Measurements from ENCODE around the gene ST8SIA4. TPM values are rescaled to one million over a fixed set of nuclear protein-coding genes. Genes with fewer than 3 reads are reported as not detected.

The ST8SIA4 gene
- total and polyA plus RNA-seq, 4 donors: 10.0 to 22.8 (median 14.8) TPM

GRCh38 chr5:100834519-100834918 is 68.6 kb downstream of the ST8SIA4 start:
- H3K27me3 ChIP-seq (ENCODE audit: control insufficient read depth, insufficient read depth, low read length): no peaks in the 10 kb centered on the region

GRCh38 chr5:100832252-100833230 is 70.5 kb downstream of the ST8SIA4 start:
- no peaks in the 10 kb centered on the region for H3K27me3 ChIP-seq (ENCODE audit: control insufficient read depth, insufficient read depth, low read length)
- WGBS (ENCODE audit: insufficient coverage): 86% methylated on average over 1 of the region's 6 CpGs
- H3K9me3 ChIP-seq (ENCODE audit: control insufficient read depth, insufficient read depth, low read length): no peaks in the 10 kb centered on the region
- no peak overlapping the region for H3K27ac ChIP-seq (ENCODE audit: low read depth, low read length)
- no peaks in the 10 kb centered on the region for H3K36me3 ChIP-seq (ENCODE audit: control insufficient read depth, insufficient read depth, low read length)
- no peak for DNase-seq (ENCODE audit: low read depth in 4 of 6, low spot score in 6 of 6)
- H3K4me1 ChIP-seq (ENCODE audit: control insufficient read depth, insufficient read depth, low read length): no peaks in the 10 kb centered on the region
- H3K4me3 ChIP-seq (ENCODE audit: low read depth, low read length): no peak overlapping the region

More at GRCh38 chr5:100834519-100834918, 68.6 kb downstream of the ST8SIA4 start:
- Histone ChIP-seq H3K27ac (ENCODE audit: low read depth, low read length) (no peak overlapping the region), H3K4me3 (ENCODE audit: low read depth, low read length) (no peak overlapping the region), H3K4me1 (ENCODE audit: control insufficient read depth, insufficient read depth, low read length) (no peaks in the 10 kb centered on the region), H3K36me3 (ENCODE audit: control insufficient read depth, insufficient read depth, low read length) (no peaks in the 10 kb centered on the region), H3K9me3 (ENCODE audit: control insufficient read depth, insufficient read depth, low read length) (no peaks in the 10 kb centered on the region)
- DNase-seq (ENCODE audit: low read depth in 4 of 6, low spot score in 6 of 6): no peak
- WGBS (ENCODE audit: insufficient coverage): 91% methylated on average over 1 of the region's 2 CpGs

- DNase-seq (ENCODE audit: low read depth in 4 of 6, low spot score in 6 of 6): peak in 2 of 6 donors; percentile 10 to 38
- Histone ChIP-seq H3K9me3 (ENCODE audit: control insufficient read depth, insufficient read depth, low read length) (no peaks in the 10 kb centered on the region), H3K4me1 (ENCODE audit: control insufficient read depth, insufficient read depth, low read length) (no peaks in the 10 kb centered on the region), H3K36me3 (ENCODE audit: control insufficient read depth, insufficient read depth, low read length) (no peaks in the 10 kb centered on the region), H3K27ac (ENCODE audit: low read depth, low read length) (no peak overlapping the region), H3K27me3 (ENCODE audit: control insufficient read depth, insufficient read depth, low read length) (no peaks in the 10 kb centered on the region), H3K4me3 (ENCODE audit: low read depth, low read length) (no peak overlapping the region)
- 78% methylated on average over 4 of the region's 9 CpGs for WGBS (ENCODE audit: insufficient coverage)
Observed at GRCh38 chr5:100828898-100829356, 74.2 kb downstream of the ST8SIA4 start.

- H3K4me1 ChIP-seq (ENCODE audit: control insufficient read depth, insufficient read depth, low read length): no peaks in the 10 kb centered on the region
- no peak overlapping the region for H3K27ac ChIP-seq (ENCODE audit: low read depth, low read length)
- 65% methylated on average over 2 of the region's 7 CpGs for WGBS (ENCODE audit: insufficient coverage)
- no peaks in the 10 kb centered on the region for H3K9me3 ChIP-seq (ENCODE audit: control insufficient read depth, insufficient read depth, low read length)
- peak in 2 of 6 donors; percentile 13 to 35 for DNase-seq (ENCODE audit: low read depth in 4 of 6, low spot score in 6 of 6)
- no peaks in the 10 kb centered on the region for H3K36me3 ChIP-seq (ENCODE audit: control insufficient read depth, insufficient read depth, low read length)
- no peak overlapping the region for H3K4me3 ChIP-seq (ENCODE audit: low read depth, low read length)
- H3K27me3 ChIP-seq (ENCODE audit: control insufficient read depth, insufficient read depth, low read length): no peaks in the 10 kb centered on the region
Observed at GRCh38 chr5:100828071-100828897, 74.8 kb downstream of the ST8SIA4 start.

- Histone ChIP-seq H3K9me3 (ENCODE audit: control insufficient read depth, insufficient read depth, low read length) (no peaks in the 10 kb centered on the region), H3K27me3 (ENCODE audit: control insufficient read depth, insufficient read depth, low read length) (no peaks in the 10 kb centered on the region), H3K4me3 (ENCODE audit: low read depth, low read length) (no peak overlapping the region), H3K27ac (ENCODE audit: low read depth, low read length) (no peak overlapping the region), H3K4me1 (ENCODE audit: control insufficient read depth, insufficient read depth, low read length) (no peaks in the 10 kb centered on the region), H3K36me3 (ENCODE audit: control insufficient read depth, insufficient read depth, low read length) (no peaks in the 10 kb centered on the region)
- DNase-seq (ENCODE audit: low read depth in 4 of 6, low spot score in 6 of 6): peak in 2 of 6 donors; percentile 23 to 56
- 33% methylated on average over 2 of the region's 2 CpGs for WGBS (ENCODE audit: insufficient coverage)
Observed at GRCh38 chr5:100827481-100827889, 75.6 kb downstream of the ST8SIA4 start.

- 100% methylated on average over 1 of the region's 2 CpGs for WGBS (ENCODE audit: insufficient coverage)
- H3K9me3 ChIP-seq (ENCODE audit: control insufficient read depth, insufficient read depth, low read length): no peaks in the 10 kb centered on the region
- H3K4me1 ChIP-seq (ENCODE audit: control insufficient read depth, insufficient read depth, low read length): no peaks in the 10 kb centered on the region
- H3K36me3 ChIP-seq (ENCODE audit: control insufficient read depth, insufficient read depth, low read length): no peaks in the 10 kb centered on the region
- DNase-seq (ENCODE audit: low read depth in 4 of 6, low spot score in 6 of 6): peak in 1 of 6 donors; percentile 6
- no peak overlapping the region for H3K27ac ChIP-seq (ENCODE audit: low read depth, low read length)
- H3K4me3 ChIP-seq (ENCODE audit: low read depth, low read length): no peak overlapping the region
- H3K27me3 ChIP-seq (ENCODE audit: control insufficient read depth, insufficient read depth, low read length): no peaks in the 10 kb centered on the region
Observed at GRCh38 chr5:100826133-100826532, 76.9 kb downstream of the ST8SIA4 start.

GRCh38 chr5:100824635-100825034 is 78.4 kb downstream of the ST8SIA4 start:
- Histone ChIP-seq H3K27ac (ENCODE audit: low read depth, low read length) (no peak overlapping the region), H3K9me3 (ENCODE audit: control insufficient read depth, insufficient read depth, low read length) (no peaks in the 10 kb centered on the region), H3K36me3 (ENCODE audit: control insufficient read depth, insufficient read depth, low read length) (no peaks in the 10 kb centered on the region), H3K4me3 (ENCODE audit: low read depth, low read length) (no peak overlapping the region), H3K4me1 (ENCODE audit: control insufficient read depth, insufficient read depth, low read length) (no peaks in the 10 kb centered on the region), H3K27me3 (ENCODE audit: control insufficient read depth, insufficient read depth, low read length) (no peaks in the 10 kb centered on the region)
- DNase-seq (ENCODE audit: low read depth in 4 of 6, low spot score in 6 of 6): no peak

- DNase-seq (ENCODE audit: low read depth in 4 of 6, low spot score in 6 of 6): no peak
- no CpG with 5 or more reads among the region's 2 CpGs for WGBS (ENCODE audit: insufficient coverage)
- H3K27ac ChIP-seq (ENCODE audit: low read depth, low read length): no peak overlapping the region
Observed at GRCh38 chr5:100823812-100824211, 79.3 kb downstream of the ST8SIA4 start.

GRCh38 chr5:100821751-100822150 is 81.3 kb downstream of the ST8SIA4 start:
- no peak for DNase-seq (ENCODE audit: low read depth in 4 of 6, low spot score in 6 of 6)
- no peaks in the 10 kb centered on the region for H3K36me3 ChIP-seq (ENCODE audit: control insufficient read depth, insufficient read depth, low read length)
- H3K27ac ChIP-seq (ENCODE audit: low read depth, low read length): no peak overlapping the region
- no CpG with 5 or more reads among the region's 1 CpG for WGBS (ENCODE audit: insufficient coverage)
- H3K4me3 ChIP-seq (ENCODE audit: low read depth, low read length): no peak overlapping the region
- H3K4me1 ChIP-seq (ENCODE audit: control insufficient read depth, insufficient read depth, low read length): no peaks in the 10 kb centered on the region
- H3K9me3 ChIP-seq (ENCODE audit: control insufficient read depth, insufficient read depth, low read length): no peaks in the 10 kb centered on the region
- H3K27me3 ChIP-seq (ENCODE audit: control insufficient read depth, insufficient read depth, low read length): no peaks in the 10 kb centered on the region

More at GRCh38 chr5:100823812-100824211, 79.3 kb downstream of the ST8SIA4 start:
- H3K36me3 ChIP-seq (ENCODE audit: control insufficient read depth, insufficient read depth, low read length): no peaks in the 10 kb centered on the region
- H3K4me1 ChIP-seq (ENCODE audit: control insufficient read depth, insufficient read depth, low read length): no peaks in the 10 kb centered on the region
- no peaks in the 10 kb centered on the region for H3K9me3 ChIP-seq (ENCODE audit: control insufficient read depth, insufficient read depth, low read length)
- H3K27me3 ChIP-seq (ENCODE audit: control insufficient read depth, insufficient read depth, low read length): no peaks in the 10 kb centered on the region
- no peak overlapping the region for H3K4me3 ChIP-seq (ENCODE audit: low read depth, low read length)

Measured in spinal cord (tissue), 10 donors.